HCEC 1CT (cell line): ENCODE data around the gene GZMB.
"Not testable (repeated sequence)": the region's sequence is repeated elsewhere in the genome, so short reads cannot be mapped to it uniquely, and the experiment has no call there.

ENCODE experiments used
- DNase-seq: peaks from one replicate; pipeline ENCODE4 v3.0.0-alpha.2; 2017

The GZMB gene

GRCh38 chr14:24634158-24634557 is at the start of gene GZMB:
Gene GZMB (minus strand): TSS chr14:24634190. CDS start chr14:24634160, 30 bp downstream.
- no peak for DNase-seq

- no peak for DNase-seq
Observed at GRCh38 chr14:24681056-24681455, 47.1 kb upstream of the GZMB start.

- DNase-seq: no peak
Observed at GRCh38 chr14:24680516-24680915, 46.5 kb upstream of the GZMB start.

GRCh38 chr14:24679248-24679961 is 45.4 kb upstream of the GZMB start:
- DNase-seq: no peak

- DNase-seq: peak; percentile 82
Observed at GRCh38 chr14:24678801-24679247, 44.8 kb upstream of the GZMB start.

- DNase-seq: no peak
Observed at GRCh38 chr14:24677956-24678355, 44.0 kb upstream of the GZMB start.

GRCh38 chr14:24674204-24674970 is 40.4 kb upstream of the GZMB start:
- DNase-seq: no peak

- no peak for DNase-seq
Observed at GRCh38 chr14:24673534-24674203, 39.7 kb upstream of the GZMB start.

GRCh38 chr14:24673059-24673458 is 39.1 kb upstream of the GZMB start:
- no peak for DNase-seq

GRCh38 chr14:24670594-24670993 is 36.6 kb upstream of the GZMB start:
- no peak for DNase-seq

- no peak for DNase-seq
Observed at GRCh38 chr14:24669651-24670050, 35.7 kb upstream of the GZMB start.

GRCh38 chr14:24665440-24665991 is 31.5 kb upstream of the GZMB start:
- no peak for DNase-seq

- DNase-seq: no peak
Observed at GRCh38 chr14:24664366-24664765, 30.4 kb upstream of the GZMB start.

- DNase-seq: no peak
Observed at GRCh38 chr14:24662753-24663152, 28.8 kb upstream of the GZMB start.

- no peak for DNase-seq
Observed at GRCh38 chr14:24659916-24660570, 26.1 kb upstream of the GZMB start.

GRCh38 chr14:24648361-24648760 is 14.4 kb upstream of the GZMB start:
- DNase-seq: not testable (repeated sequence)

GRCh38 chr14:24639905-24640304 is 5.9 kb upstream of the GZMB start:
- DNase-seq: no peak

- DNase-seq: no peak
Observed at GRCh38 chr14:24639270-24639669, 5.3 kb upstream of the GZMB start.

- no peak for DNase-seq
Observed at GRCh38 chr14:24633353-24633752, 637 bp downstream of the GZMB start.

GRCh38 chr14:24632761-24633160 is 1.2 kb downstream of the GZMB start:
- no peak for DNase-seq

GRCh38 chr14:24632336-24632735 is 1.7 kb downstream of the GZMB start:
- no peak for DNase-seq

- no peak for DNase-seq
Observed at GRCh38 chr14:24631749-24632335, 2.1 kb downstream of the GZMB start.
